Activated CD4-positive, alpha-beta T cell treated with anti-CD3 and anti-CD28 coated beads, Interleukin-2, amount 10 ng/mL, durations not matched to agents 24 days and 14 days (primary cell): ENCODE data around the gene FAM107B. TPM values are rescaled to one million over a fixed set of nuclear protein-coding genes. Genes with fewer than 3 reads are reported as not detected.
"Not testable (repeated sequence)": the region's sequence is repeated elsewhere in the genome, so short reads cannot be mapped to it uniquely, and the experiment has no call there.

Source experiments
- DNase-seq: peaks from one replicate; pipeline ENCODE4 v3.0.0; 2022
- H3K27ac Mint-ChIP-seq: one replicate; pipeline ENCODE4 v1.8.0; 2022; ENCODE audit warnings: mild to moderate bottlenecking, mixed read lengths
- H3K27me3 Mint-ChIP-seq: one replicate; pipeline ENCODE4 v1.8.0; 2022; ENCODE audit warnings: mixed read lengths
- H3K36me3 Mint-ChIP-seq: one replicate; pipeline ENCODE4 v1.8.0; 2022; ENCODE audit warnings: low read depth, mild to moderate bottlenecking, mixed read lengths
- H3K4me1 Mint-ChIP-seq: one replicate; pipeline ENCODE4 v1.8.0; 2021; ENCODE audit warnings: mixed read lengths
- H3K4me3 Mint-ChIP-seq: one replicate; pipeline ENCODE4 v1.8.0; 2022; ENCODE audit warnings: mild to moderate bottlenecking, moderate library complexity, mixed read lengths
- H3K9me3 Mint-ChIP-seq: one replicate; pipeline ENCODE4 v1.8.0; 2021; ENCODE audit warnings: mixed read lengths
- intact Hi-C: fragments of 100-400 bp; cut with micrococcal nuclease; formaldehyde crosslinking; loops from one replicate; pipeline ENCODE4 v1.15.1; 2023
- total RNA-seq: library from RNA; stranded (reverse); gene quantifications from 2 replicates; pipeline ENCODE4 v1.2.3, GENCODE V29; 2022

The FAM107B gene
- total RNA-seq = 103 and 113 TPM in 2 replicates

- Mint-ChIP-seq H3K9me3 (peaks cover 4% of the 10 kb centered on the region), H3K27me3 (peaks cover 10% of the 10 kb centered on the region), H3K27ac (no peak within 1 kb of the TSS), H3K4me1 (peaks cover 4% of the 10 kb centered on the region), H3K36me3 (no peaks in the 10 kb centered on the region), H3K4me3 (no peak within 1 kb of the TSS)
- no peak for DNase-seq
- intact Hi-C loops = no loop called here
Measured at GRCh38 chr10:14774797-14775196, at the start of gene FAM107B. Gene FAM107B, minus strand, starts transcription at chr10:14774897. Its CDS starts 234 bp downstream, at chr10:14774663.

DNA sequence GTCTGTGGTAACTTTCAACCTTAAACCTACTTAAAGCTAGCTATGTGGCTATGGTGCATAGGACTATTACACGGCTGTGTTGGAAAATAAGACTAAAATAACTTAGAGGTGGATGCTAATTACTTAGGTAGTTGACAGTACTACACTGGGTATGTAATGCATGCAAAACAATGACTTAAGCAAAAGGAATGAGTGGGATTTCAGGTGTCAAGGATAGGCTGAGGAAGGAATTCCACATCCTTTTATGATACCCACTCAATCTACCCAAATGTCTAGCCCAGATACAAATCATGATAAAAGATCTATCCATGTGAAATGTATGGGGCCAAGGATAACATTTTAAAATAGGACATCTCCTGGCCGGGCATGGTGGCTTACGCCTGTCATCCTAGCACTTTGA is 49.3 kb upstream of the FAM107B start:
- intact Hi-C loops = loop anchor here (1.0 to 5.0 kb wide), 4 partner anchors 177 to 627 kb away; no protein-coding TSS in a partner anchor
- no peak for DNase-seq
- H3K9me3 Mint-ChIP-seq = no peaks in the 10 kb centered on the region
- no peak overlapping the region for H3K27ac Mint-ChIP-seq
- H3K4me3 Mint-ChIP-seq = no peak overlapping the region
- H3K27me3 Mint-ChIP-seq = peaks cover 12% of the 10 kb centered on the region
- H3K36me3 Mint-ChIP-seq = no peaks in the 10 kb centered on the region
- peaks cover 12% of the 10 kb centered on the region for H3K4me1 Mint-ChIP-seq

DNA sequence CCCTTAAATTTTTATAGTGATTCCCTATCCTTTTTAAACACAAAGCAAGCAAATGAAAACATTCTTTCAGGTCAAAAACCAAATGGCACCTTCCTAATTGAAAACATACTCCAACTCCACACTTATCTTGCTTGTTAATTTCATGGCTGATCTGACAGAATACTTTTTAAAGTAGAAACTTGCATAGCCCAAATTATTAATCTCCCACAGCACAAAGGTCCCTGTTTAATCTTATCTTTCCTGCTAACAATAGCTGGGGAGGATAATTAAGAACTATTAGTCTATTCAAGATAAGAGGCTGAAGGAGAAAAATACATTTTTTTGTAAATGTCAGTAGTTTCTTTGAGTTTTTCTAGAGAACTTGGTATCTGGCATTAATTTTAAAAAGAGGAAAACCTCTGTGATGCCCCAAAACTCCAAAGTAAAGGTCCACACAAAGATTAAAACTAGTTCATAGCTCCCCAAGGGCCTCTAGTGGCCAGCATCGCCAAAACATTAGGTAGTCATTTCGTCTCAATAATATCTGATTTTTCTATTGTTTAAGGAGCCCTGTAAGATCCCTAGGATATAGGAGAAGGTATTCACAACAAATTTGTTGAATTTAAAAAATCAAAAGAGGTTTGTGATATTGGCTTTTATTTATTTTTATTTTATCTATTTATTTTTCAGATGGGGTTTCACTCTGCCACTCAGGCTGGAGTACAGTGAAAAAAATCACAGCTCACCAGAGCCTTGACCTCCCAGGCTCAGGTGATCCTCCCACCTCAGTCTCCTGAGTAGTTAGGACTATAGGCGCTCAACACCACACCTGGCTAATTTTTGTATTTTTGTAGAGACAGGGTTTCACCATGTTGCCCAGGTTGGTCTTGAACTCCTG is 48.4 kb upstream of the FAM107B start:
- no peak overlapping the region for H3K4me3 Mint-ChIP-seq
- peak; percentile 79 for DNase-seq
- intact Hi-C loops = loop anchor here (1.0 to 5.0 kb wide), 4 partner anchors 176 to 626 kb away; no protein-coding TSS in a partner anchor
- no peaks in the 10 kb centered on the region for H3K36me3 Mint-ChIP-seq
- no peak overlapping the region for H3K27ac Mint-ChIP-seq
- H3K4me1 Mint-ChIP-seq = peaks cover 12% of the 10 kb centered on the region
- H3K9me3 Mint-ChIP-seq = no peaks in the 10 kb centered on the region
- peaks cover 12% of the 10 kb centered on the region for H3K27me3 Mint-ChIP-seq

DNA sequence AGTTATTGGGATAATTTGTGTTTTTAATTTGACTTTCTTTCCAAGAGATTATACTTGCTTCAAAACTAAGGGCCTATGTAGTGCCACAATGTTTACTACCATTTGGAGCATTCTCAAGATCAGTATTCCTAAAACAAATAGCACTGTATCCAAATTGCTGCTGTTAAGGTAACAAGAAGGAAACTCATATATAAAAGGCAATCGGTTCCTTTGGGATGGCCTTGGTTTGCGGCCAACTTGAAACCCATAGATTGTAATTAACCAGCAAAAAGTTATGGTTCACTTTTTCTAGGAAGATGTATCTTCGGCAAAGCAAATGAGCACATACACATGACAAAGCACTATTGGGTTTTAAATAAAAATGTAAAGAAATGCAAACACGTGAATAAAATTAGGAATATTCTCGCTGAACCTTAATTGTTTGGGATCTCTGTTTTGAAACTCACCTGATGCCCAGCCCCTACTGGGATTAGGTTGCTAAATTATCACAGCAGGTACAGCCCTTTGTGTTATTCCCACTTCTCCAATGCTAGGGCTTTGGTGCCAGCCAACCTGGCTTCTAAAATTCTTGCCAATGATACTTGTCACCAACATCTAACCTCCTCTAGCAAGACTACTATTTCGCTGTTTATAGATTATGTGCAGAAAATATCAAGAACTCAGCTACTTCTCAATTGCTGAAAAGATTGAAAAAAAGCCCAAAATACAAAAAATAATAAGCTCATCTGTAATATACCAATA is 47.1 kb upstream of the FAM107B start:
- Mint-ChIP-seq H3K9me3 (no peaks in the 10 kb centered on the region), H3K27ac (no peak overlapping the region), H3K4me3 (no peak overlapping the region), H3K27me3 (peaks cover 12% of the 10 kb centered on the region), H3K4me1 (peaks cover 12% of the 10 kb centered on the region), H3K36me3 (no peaks in the 10 kb centered on the region)
- DNase-seq = no peak
- intact Hi-C loops = loop anchor here (2.0 to 5.0 kb wide), 3 partner anchors 175 to 625 kb away; no protein-coding TSS in a partner anchor

GRCh38 chr10:14820775-14821154 is 46.1 kb upstream of the FAM107B start:
- Mint-ChIP-seq H3K9me3 (no peaks in the 10 kb centered on the region), H3K4me3 (no peak overlapping the region), H3K36me3 (no peaks in the 10 kb centered on the region), H3K27me3 (peaks cover 5% of the 10 kb centered on the region), H3K27ac (no peak overlapping the region), H3K4me1 (peaks cover 9% of the 10 kb centered on the region)
- no peak for DNase-seq
- intact Hi-C loops = loop anchor here (5.0 kb wide), 2 partner anchors 173 to 623 kb away; no protein-coding TSS in a partner anchor

- no peak for DNase-seq
- Mint-ChIP-seq H3K36me3 (no peaks in the 10 kb centered on the region), H3K9me3 (no peaks in the 10 kb centered on the region), H3K27ac (no peak overlapping the region), H3K4me1 (peaks cover 8% of the 10 kb centered on the region), H3K4me3 (no peak overlapping the region), H3K27me3 (peaks cover under 1% of the 10 kb centered on the region)
- intact Hi-C loops = loop anchor here (5.0 kb wide), 2 partner anchors 173 to 623 kb away; no protein-coding TSS in a partner anchor
Measured at GRCh38 chr10:14820010-14820774, 45.5 kb upstream of the FAM107B start.

DNA sequence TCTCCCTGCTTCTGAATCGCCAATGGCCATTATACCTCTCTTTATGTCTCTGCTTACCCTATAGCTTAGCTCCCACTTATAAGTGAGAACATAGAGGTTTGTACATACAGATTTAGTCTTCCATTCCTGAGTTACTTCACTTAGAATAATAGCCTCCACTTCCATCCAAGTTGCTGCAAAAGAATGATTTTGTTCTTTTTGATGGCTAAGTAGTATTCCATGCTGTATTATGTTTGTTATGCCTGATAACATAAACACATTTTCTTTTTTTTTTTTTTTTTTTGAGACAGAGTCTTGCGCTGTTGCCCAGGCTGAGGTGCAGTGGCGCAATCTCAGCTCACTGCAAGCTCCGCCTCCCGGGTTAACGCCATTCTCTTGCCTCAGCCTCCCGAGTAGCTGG is 42.0 kb upstream of the FAM107B start:
- H3K27ac Mint-ChIP-seq, H3K9me3 Mint-ChIP-seq, H3K27me3 Mint-ChIP-seq, intact Hi-C loops, DNase-seq, H3K4me3 Mint-ChIP-seq, H3K36me3 Mint-ChIP-seq: not testable (repeated sequence)
- H3K4me1 Mint-ChIP-seq = peaks cover 16% of the 10 kb centered on the region

DNA sequence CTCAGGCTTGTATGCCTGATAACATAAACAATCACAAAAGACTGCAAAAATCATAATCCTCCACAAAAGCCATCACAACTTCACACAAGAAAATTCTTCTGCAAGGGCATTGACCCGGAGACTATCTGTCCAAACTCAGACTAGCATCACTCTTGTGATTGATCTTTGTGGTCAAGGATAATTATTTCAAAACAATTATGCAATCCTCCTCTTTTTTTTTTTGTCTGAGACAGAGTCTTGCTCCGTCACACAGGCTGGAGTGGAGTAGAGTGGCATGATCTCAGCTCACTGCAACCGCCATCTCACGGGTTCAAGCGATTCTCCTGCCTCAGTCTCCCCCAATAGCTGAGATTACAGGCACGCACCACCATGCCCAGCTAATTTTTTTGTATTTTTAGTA is 41.0 kb upstream of the FAM107B start:
- no peak for DNase-seq
- intact Hi-C loops = no loop called here
- no peaks in the 10 kb centered on the region for H3K9me3 Mint-ChIP-seq
- H3K27me3 Mint-ChIP-seq = no peaks in the 10 kb centered on the region
- peaks cover 12% of the 10 kb centered on the region for H3K4me1 Mint-ChIP-seq
- no peak overlapping the region for H3K4me3 Mint-ChIP-seq
- H3K27ac Mint-ChIP-seq = no peak overlapping the region
- H3K36me3 Mint-ChIP-seq = no peaks in the 10 kb centered on the region

DNA sequence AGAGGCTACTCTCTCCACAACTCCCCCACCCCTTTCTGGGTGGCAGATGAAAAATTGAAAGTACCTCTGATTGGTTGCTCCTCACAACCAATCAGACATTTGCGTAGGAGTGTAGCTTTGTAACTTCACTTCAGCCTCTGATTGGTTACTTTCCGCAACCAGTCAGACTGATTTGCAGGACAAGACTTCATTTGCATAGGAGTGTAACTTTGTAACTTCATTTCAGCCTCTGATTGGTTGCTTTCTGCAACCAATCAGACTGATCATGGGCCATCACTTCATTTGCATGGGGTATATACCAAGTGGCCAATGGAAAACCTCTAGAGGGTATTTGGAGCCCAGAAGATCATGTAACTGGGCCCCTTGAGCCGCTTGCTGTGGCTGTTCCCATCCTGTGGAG is 37.6 kb upstream of the FAM107B start:
- DNase-seq = no peak
- intact Hi-C loops = no loop called here
- Mint-ChIP-seq H3K36me3 (no peaks in the 10 kb centered on the region), H3K9me3 (no peaks in the 10 kb centered on the region), H3K4me1 (peaks cover 12% of the 10 kb centered on the region), H3K27ac (no peak overlapping the region), H3K27me3 (peaks cover 10% of the 10 kb centered on the region), H3K4me3 (no peak overlapping the region)

GRCh38 chr10:14810969-14811953 is 36.6 kb upstream of the FAM107B start:
- H3K27me3 Mint-ChIP-seq = peaks cover 17% of the 10 kb centered on the region
- intact Hi-C loops = no loop called here
- H3K4me3 Mint-ChIP-seq = no peak overlapping the region
- H3K9me3 Mint-ChIP-seq = no peaks in the 10 kb centered on the region
- no peak for DNase-seq
- peaks cover 12% of the 10 kb centered on the region for H3K4me1 Mint-ChIP-seq
- H3K27ac Mint-ChIP-seq = peak overlapping the region; percentile 29
- no peaks in the 10 kb centered on the region for H3K36me3 Mint-ChIP-seq

- no peaks in the 10 kb centered on the region for H3K4me1 Mint-ChIP-seq
Measured at GRCh38 chr10:14806318-14806717, 31.6 kb upstream of the FAM107B start.

GRCh38 chr10:14803827-14804226 is 29.1 kb upstream of the FAM107B start:
- Mint-ChIP-seq H3K4me3 (no peak overlapping the region), H3K36me3 (no peaks in the 10 kb centered on the region), H3K27me3 (peaks cover 39% of the 10 kb centered on the region)

More at GRCh38 chr10:14806318-14806717, 31.6 kb upstream of the FAM107B start:
- Mint-ChIP-seq H3K36me3 (no peaks in the 10 kb centered on the region), H3K9me3 (no peaks in the 10 kb centered on the region), H3K4me3 (no peak overlapping the region), H3K27me3 (peaks cover 25% of the 10 kb centered on the region), H3K27ac (no peak overlapping the region)
- intact Hi-C loops = no loop called here
- DNase-seq = no peak

More at GRCh38 chr10:14803827-14804226, 29.1 kb upstream of the FAM107B start:
- Mint-ChIP-seq H3K9me3 (no peaks in the 10 kb centered on the region), H3K27ac (no peak overlapping the region), H3K4me1 (no peaks in the 10 kb centered on the region)
- DNase-seq = no peak
- intact Hi-C loops = no loop called here
